Endodermal cell (in vitro differentiated cells): ENCODE results near the gene MNDA. TPM values are rescaled to one million over a fixed set of nuclear protein-coding genes. Genes with fewer than 3 reads are reported as not detected.

Experiments
- DNase-seq: peaks from one replicate; pipeline ENCODE4 v3.0.0-alpha.2; 2017
- H3K27ac ChIP-seq: 2 replicates; pipeline ENCODE4 v1.5.1; 2013; ENCODE audit warnings: mild to moderate bottlenecking, low read depth, low read length, moderate library complexity
- H3K27me3 ChIP-seq: 2 replicates; pipeline ENCODE4 v1.6.1; 2013; ENCODE audit warnings: mild to moderate bottlenecking, low read length, moderate library complexity; ENCODE audit not compliant: insufficient read depth, control insufficient read depth, poor library complexity, severe bottlenecking
- H3K36me3 ChIP-seq: 2 replicates; pipeline ENCODE4 v1.7.0; 2013; ENCODE audit warnings: mild to moderate bottlenecking, low read length, moderate library complexity; ENCODE audit not compliant: control insufficient read depth, insufficient read depth
- H3K4me1 ChIP-seq: one replicate; pipeline ENCODE4 v1.7.0; 2013; ENCODE audit warnings: low read length; ENCODE audit not compliant: control insufficient read depth, insufficient read depth
- H3K4me3 ChIP-seq: 2 replicates; pipeline ENCODE4 v1.5.1; 2013; ENCODE audit warnings: mild to moderate bottlenecking, low read length, moderate library complexity
- H3K9ac ChIP-seq: 2 replicates; pipeline ENCODE4 v1.6.1; 2013; ENCODE audit warnings: mild to moderate bottlenecking, low read length, moderate library complexity; ENCODE audit not compliant: poor library complexity, severe bottlenecking; ENCODE audit errors: extremely low read depth
- H3K9me3 ChIP-seq: 2 replicates; pipeline ENCODE4 v1.6.1; 2013; ENCODE audit warnings: mild to moderate bottlenecking, low read length, moderate library complexity; ENCODE audit not compliant: control insufficient read depth
- H3K27ac Mint-ChIP-seq: 2 replicates; pipeline ENCODE4 v1.8.0; 2020; ENCODE audit warnings: mixed read lengths
- H3K27me3 Mint-ChIP-seq: 2 replicates; pipeline ENCODE4 v1.8.0; 2021; ENCODE audit warnings: mild to moderate bottlenecking, mixed read lengths; ENCODE audit not compliant: insufficient read depth
- H3K36me3 Mint-ChIP-seq: 2 replicates; pipeline ENCODE4 v1.8.0; 2020; ENCODE audit warnings: low read depth, mixed read lengths
- H3K4me1 Mint-ChIP-seq: 2 replicates; pipeline ENCODE4 v1.8.0; 2020; ENCODE audit warnings: mixed read lengths
- H3K4me3 Mint-ChIP-seq: 2 replicates; pipeline ENCODE4 v1.8.0; 2020; ENCODE audit warnings: mild to moderate bottlenecking, moderate library complexity, mixed read lengths
- H3K9me3 Mint-ChIP-seq: 2 replicates; pipeline ENCODE4 v1.8.0; 2020; ENCODE audit warnings: mild to moderate bottlenecking, mixed read lengths
- WGBS, 2 experiments: methylation state at CpG; one replicate each; pipeline versions ENCODE4 v1.1.5 to v1.1.7; 2013; ENCODE audit warnings: missing lambda C conversion rate in 2 of 2, mixed read lengths in 1 of 2; ENCODE audit not compliant: insufficient coverage in 1 of 2, insufficient read length in 1 of 2; 5-methylcytosine and 5-hydroxymethylcytosine counted together
- total RNA-seq, 2 donors: library from RNA; stranded (reverse); fragmentation: NEBNext Ultra II Directional in 1 of 2; extraction: Animal tissue kit (Norgen Biotek cat#: 25700) in 1 of 2; gene quantifications; 2 replicates in 1 of 2; 3 replicates in 1 of 2; pipeline ENCODE4 v1.2.1, GENCODE V29; 2021
- TF ChIP-seq, protein P1 (sequence below): fragments of 200-600 bp; sonication (generic); conservative IDR thresholded peaks from 2 replicates; pipeline ENCODE4 v1.5.0; 2021; ENCODE audit warnings: antibody characterized with exemption, mild to moderate bottlenecking

The MNDA gene
- total RNA-seq, 2 donors from 2014 or later: not detected

DNA sequence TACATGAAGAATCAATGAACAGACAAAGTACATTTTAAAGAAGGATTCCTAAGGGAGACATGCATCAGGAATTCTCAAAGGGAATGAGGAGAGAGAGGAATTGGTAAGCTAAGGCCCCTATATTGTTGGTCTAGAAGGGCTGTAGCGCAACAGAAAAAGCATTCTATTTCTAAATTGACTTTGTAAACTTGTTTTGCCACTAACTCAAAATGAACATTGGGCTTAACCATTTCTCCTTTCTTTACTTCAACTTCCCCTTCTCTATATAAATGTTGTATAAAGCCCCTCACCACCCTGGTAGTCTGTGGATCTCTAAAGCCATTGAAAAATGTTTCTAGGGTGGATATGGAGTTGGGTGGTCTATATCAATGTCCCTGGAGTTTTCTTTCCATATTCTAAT, 29.8 kb upstream of the MNDA start:
- H3K27ac Mint-ChIP-seq: no peak overlapping the region
- Histone ChIP-seq H3K4me1 (no peaks in the 10 kb centered on the region), H3K27me3 (no peaks in the 10 kb centered on the region), H3K9me3 (no peaks in the 10 kb centered on the region), H3K36me3 (no peaks in the 10 kb centered on the region), H3K27ac (no peak overlapping the region), H3K9ac (no peak overlapping the region), H3K4me3 (no peak overlapping the region)
- TF ChIP-seq, protein P1, sequence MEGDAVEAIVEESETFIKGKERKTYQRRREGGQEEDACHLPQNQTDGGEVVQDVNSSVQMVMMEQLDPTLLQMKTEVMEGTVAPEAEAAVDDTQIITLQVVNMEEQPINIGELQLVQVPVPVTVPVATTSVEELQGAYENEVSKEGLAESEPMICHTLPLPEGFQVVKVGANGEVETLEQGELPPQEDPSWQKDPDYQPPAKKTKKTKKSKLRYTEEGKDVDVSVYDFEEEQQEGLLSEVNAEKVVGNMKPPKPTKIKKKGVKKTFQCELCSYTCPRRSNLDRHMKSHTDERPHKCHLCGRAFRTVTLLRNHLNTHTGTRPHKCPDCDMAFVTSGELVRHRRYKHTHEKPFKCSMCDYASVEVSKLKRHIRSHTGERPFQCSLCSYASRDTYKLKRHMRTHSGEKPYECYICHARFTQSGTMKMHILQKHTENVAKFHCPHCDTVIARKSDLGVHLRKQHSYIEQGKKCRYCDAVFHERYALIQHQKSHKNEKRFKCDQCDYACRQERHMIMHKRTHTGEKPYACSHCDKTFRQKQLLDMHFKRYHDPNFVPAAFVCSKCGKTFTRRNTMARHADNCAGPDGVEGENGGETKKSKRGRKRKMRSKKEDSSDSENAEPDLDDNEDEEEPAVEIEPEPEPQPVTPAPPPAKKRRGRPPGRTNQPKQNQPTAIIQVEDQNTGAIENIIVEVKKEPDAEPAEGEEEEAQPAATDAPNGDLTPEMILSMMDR: no peak
- H3K4me1 Mint-ChIP-seq: no peaks in the 10 kb centered on the region
- no peaks in the 10 kb centered on the region for H3K27me3 Mint-ChIP-seq
- WGBS, 2 experiments: 83 to 89% methylated on average over 1 of the region's 1 CpG
- no peak overlapping the region for H3K4me3 Mint-ChIP-seq
- no peaks in the 10 kb centered on the region for H3K9me3 Mint-ChIP-seq
- no peaks in the 10 kb centered on the region for H3K36me3 Mint-ChIP-seq
- DNase-seq: no peak

GRCh38 chr1:158803678-158804077, 27.5 kb upstream of the MNDA start:
- 91% methylated on average over 1 of the region's 1 CpG; no CpG with 5 or more reads in 1 of the 2 experiments for WGBS, 2 experiments
- TF ChIP-seq, protein P1: no peak
- Mint-ChIP-seq H3K36me3 (no peaks in the 10 kb centered on the region), H3K27me3 (no peaks in the 10 kb centered on the region), H3K4me3 (no peak overlapping the region), H3K9me3 (no peaks in the 10 kb centered on the region), H3K4me1 (no peaks in the 10 kb centered on the region), H3K27ac (no peak overlapping the region)
- Histone ChIP-seq H3K27me3 (no peaks in the 10 kb centered on the region), H3K4me1 (no peaks in the 10 kb centered on the region), H3K9ac (no peak overlapping the region), H3K27ac (no peak overlapping the region), H3K4me3 (no peak overlapping the region), H3K36me3 (no peaks in the 10 kb centered on the region), H3K9me3 (no peaks in the 10 kb centered on the region)
- no peak for DNase-seq

GRCh38 chr1:158806916-158807536, 24.1 kb upstream of the MNDA start:
- no peaks in the 10 kb centered on the region for H3K27me3 ChIP-seq
- no peaks in the 10 kb centered on the region for H3K9me3 ChIP-seq
- H3K4me1 Mint-ChIP-seq: no peaks in the 10 kb centered on the region
- H3K4me3 ChIP-seq: no peak overlapping the region
- no peaks in the 10 kb centered on the region for H3K36me3 Mint-ChIP-seq
- H3K4me3 Mint-ChIP-seq: no peak overlapping the region
- no peak overlapping the region for H3K27ac ChIP-seq
- H3K4me1 ChIP-seq: no peaks in the 10 kb centered on the region
- no peaks in the 10 kb centered on the region for H3K36me3 ChIP-seq
- DNase-seq: no peak
- H3K9me3 Mint-ChIP-seq: no peaks in the 10 kb centered on the region
- TF ChIP-seq, protein P1: no peak
- H3K27me3 Mint-ChIP-seq: no peaks in the 10 kb centered on the region
- WGBS, 2 experiments: 60 to 93% methylated on average over 2 to 5 of the region's 6 CpGs
- no peak overlapping the region for H3K9ac ChIP-seq
- H3K27ac Mint-ChIP-seq: no peak overlapping the region
